ENCODE measurements around the gene FNDC11.

Gene FNDC11

DNA sequence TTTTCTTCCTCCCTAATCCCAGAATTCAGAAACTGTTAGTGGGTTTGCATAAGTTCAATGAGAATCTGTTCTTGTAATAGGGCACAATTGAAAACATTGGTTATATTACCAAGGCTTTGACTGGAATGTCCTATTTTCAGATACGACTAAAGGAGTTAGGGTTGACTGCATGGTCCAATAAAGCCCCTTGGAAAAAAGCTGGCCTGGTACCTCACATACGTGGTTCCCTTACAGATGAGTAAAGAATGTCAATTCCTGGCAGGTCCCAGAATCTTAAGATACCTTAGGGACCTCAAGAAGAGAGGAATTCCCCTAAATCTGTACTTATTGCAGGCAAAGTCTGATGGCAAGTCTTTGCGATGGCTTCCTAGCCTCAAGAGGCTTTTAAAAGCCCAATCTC, 28.8 kb upstream of the FNDC11 start:
- DNase-seq (ENCODE audit: low spot score), result no peak

DNA sequence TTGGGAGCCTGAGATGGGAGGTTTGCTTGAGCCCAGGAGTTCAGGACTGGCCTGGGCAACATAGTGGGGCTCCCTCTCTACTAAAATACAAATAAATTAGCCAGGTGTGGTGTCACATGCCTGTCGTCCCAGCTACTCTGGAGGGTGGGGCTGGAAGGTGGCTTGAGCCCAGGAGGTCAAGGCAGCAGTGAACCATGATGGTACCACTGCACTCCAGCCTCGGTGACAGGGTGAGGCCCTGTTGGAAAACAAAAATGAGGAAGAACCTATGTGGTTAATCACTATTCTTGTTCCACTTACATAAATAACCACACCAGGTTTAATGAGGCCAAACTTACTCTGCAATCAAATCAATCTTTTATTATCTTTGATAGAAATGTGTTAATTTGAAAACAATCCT, 28.0 kb upstream of the FNDC11 start:
- DNase-seq (ENCODE audit: low spot score), result no peak

DNA sequence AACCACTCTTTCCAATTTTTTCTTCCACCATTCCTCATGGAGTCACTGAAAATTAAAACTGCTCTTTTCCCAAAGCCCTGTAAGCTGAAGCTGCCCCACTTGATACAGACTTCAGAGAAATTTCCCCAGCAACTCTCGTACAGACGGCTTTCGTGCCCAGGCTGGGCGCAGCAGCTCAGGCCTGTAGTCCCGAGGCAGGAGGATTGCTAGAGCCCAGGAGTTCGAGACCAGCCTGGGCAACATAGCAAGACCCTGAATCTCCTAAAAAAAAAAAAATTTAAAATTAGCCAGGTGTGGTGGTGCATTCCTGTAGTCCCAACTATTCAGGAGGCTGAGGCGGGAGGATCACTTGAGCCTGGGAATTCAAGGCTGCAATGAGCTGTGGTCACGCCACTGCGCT, 26.8 kb upstream of the FNDC11 start:
- DNase-seq (ENCODE audit: low spot score), result no peak

DNA sequence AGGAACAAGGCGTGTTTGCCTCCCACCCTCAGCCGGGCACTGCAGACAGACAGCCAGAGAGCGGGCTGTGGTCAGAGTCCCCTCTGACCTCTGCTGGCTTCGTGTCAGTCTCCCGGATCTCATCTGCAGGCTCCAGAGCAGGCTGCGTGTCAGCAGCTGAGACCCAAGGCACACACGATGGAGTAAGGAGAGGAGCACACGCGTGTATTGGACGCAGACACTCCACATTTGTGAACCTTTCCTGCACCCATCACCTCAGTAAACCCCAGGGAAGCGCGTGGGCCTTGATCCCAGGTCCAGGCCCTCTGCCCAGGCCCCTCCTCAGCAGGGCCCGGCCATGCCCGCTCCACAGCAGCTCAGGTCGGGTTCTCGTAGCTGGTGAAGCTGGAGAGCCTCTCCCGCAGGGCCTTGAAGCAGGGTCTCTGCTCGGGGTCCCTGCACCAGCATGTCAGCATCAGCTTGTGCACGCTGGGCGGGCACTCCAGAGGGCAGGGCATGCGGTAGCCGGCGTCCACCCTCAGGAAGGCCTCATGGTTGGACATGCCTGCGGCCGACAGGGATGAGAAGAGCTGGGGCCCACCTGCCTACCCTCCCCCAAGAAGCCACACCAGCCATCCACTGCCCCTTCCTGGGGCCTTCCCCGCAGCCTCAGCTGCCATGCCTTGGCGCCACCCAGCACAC, 24.6 kb upstream of the FNDC11 start:
- no peak for DNase-seq (ENCODE audit: low spot score)

DNA sequence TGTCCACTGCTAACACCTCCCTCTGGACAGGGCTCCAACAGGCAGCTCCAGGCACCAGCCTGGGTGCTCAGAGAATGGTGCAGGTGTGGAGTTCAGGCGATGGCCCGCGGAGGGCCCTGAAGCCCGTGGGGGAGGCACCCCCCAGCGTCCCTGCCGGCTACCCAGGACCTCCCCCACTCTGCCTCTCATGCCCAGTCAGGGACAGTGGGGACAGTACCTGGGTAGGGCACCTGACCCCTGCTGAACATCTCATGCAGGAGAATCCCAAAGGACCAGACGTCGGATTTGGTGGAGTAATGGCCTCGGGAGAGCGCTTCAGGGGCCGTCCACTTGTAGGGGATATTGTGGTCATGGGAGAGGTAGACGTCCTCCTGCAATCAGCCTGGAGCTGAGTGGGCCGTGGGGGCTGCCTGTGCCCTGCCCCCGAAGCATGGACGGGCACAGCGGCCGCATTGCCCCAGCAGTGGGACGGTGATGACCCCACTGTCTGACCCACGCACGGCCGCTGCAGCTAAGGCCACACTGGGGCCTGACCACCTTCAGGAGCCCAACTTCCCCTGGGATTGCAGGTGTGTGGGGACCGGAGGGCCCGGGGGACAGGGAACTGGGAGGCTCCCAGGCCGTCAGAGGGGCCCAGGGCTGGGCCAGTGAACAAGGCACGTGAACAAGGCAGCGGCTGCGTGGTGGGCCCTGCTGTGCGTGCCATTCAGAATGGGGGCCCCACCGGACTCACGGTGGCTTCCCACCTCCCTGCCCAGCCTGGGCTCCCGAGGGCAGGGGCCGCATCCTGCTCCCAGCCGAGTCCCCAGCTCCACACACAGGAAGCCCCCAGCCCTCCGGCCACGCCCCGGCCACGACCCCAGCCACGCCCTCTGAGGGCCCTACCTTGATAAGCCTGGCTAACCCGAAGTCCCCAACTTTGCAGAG, 23.8 kb upstream of the FNDC11 start:
- no peak for DNase-seq (ENCODE audit: low spot score)

DNA sequence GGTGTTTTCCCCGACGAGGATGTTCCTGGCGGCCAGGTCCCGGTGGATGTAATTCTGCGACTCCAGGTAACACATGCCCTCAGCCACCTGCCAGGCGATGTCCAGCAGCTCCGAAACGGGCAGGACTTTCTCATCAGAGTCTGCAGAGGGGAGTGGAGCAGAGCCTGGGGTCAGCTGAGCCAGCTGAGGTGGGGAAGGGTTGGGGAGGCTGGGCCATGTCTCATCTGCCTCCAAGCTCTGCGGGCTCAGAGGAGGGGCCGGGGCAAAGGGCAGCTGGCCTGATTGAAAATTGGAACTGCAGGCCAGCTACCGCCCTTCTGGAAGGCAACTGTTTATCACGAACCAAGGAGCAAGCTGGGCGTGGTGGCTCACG, 23.2 kb upstream of the FNDC11 start:
- DNase-seq (ENCODE audit: low spot score), result no peak

DNA sequence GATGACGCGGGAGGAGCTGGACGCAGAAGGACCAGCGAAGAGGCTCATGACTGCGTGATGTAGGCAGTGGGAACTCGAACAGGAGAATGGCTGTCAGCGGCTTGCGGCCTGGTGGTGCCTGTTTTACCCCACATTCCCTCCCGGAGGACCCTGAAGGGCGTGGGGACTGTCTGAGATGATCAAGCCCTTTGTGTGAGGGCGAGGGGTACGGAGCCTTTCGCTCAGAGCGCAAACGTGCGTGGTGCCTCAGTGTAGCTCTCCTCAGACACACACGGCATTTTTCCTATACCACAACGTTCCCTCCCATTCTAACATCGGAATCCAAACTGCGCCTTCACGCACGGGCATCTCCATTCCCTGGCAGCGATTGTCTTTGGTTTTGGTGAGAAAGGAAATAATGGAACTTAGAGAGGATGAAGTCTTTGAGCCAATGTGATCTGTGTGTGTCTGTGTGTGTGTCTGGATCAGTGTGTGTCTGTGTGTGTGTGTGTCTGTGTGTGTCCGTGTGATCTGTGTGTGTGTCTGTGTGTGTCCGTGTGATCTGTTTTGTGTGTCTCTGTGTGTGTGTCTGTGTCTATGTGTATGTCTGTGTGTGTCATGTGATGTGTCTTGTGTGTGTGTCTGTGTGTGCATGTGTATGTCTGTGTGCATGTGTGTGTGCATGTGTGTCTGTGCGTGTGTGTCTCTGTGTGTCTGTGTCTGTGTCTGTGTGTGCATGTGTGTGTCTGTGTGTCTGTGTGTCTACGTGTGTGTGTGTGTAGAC, 22.1 kb upstream of the FNDC11 start:
- no peak for DNase-seq (ENCODE audit: low spot score)

DNA sequence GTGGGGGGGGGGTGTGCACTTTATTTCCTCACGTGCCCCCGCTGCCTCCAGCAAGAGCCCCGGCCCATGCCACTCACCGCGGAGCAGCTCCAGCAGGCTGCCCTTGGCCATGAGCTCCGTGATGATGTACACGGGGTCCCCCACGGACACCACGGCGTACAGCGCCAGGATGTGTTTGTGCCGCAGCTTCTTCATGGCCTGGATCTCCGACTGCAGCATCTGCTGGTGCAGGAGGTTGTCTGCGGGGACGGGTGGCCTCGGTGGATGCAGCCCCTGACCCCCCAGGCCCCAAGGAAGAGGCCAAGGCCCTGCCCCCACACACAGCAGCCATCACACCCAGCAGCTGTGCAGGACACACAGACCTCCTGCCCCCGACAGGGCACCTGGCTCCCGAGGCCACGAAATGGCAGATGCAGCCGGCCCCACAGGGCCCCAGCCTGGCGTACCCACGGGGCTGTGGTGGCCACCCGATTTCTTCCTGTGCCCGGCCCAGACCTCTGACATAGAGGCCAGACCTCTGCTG, 21.4 kb upstream of the FNDC11 start:
- no peak for DNase-seq (ENCODE audit: low spot score)

DNA sequence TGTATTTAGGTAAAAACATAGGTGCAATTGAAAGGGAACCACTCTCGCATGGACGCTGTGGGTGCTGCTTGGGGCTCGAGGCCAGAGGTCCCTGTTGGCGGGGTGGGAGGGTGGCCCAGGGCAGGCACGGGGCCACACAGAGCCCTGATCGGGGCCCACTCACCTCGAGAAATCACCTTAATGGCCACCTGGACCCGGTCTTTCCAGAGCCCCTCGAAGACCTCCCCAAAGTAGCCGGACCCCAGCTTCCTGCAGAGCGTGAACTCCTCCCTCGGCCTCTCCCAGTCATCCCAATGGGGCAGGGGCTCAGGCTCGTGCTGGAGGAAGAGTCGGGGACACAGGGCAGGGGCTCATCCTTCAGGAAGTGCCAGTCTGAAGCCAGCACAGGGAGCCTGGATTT, 20.6 kb upstream of the FNDC11 start:
- DNase-seq (ENCODE audit: low spot score), result no peak

DNA sequence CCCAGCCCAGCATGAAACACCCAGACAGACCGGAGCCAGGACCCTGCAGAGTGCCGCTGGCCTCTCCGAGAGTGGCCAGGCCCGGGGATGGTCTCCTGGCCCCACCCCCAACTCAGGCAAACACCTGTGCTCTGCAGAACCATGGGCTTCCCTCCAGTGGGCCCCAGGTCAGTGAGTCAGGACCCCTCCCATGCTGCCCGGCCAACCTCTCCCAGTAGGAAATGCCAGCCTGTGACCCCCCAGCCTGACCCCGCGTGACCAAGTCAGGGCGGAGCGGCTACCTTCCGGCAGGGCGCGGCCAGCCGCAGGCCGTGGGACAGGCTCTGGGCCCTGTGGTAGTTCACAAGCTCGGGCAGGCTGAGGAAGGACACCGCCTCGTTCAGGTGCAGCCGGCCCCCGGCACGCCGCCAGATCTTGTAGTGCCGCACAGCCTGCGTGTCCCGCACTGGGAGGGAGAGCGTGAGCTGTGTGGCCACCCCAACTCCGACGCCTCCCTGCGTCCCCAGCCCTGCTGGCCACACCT, 20.0 kb upstream of the FNDC11 start:
- DNase-seq (ENCODE audit: low spot score), result no peak

DNA sequence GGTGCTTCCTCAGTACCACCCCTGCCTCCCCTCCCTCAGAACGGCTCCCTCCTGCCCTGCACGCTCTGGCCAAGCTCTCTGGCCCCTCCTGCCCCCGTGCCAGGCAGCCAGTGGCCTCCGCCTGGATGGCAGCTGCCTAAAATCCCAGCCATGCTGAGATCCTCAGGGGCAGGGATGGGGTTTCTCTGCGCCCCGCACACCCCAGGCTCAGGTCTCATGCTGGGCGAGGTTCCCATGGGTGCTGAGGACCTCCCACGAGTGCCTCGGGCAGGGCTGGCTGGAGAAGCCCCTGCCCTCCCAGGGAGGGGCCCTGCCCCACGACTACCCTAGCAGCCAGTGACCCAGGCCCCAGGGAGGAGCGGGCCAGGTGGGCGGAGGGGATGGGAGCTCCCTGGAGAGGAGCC, 19.5 kb upstream of the FNDC11 start:
- no peak for DNase-seq (ENCODE audit: low spot score)

DNA sequence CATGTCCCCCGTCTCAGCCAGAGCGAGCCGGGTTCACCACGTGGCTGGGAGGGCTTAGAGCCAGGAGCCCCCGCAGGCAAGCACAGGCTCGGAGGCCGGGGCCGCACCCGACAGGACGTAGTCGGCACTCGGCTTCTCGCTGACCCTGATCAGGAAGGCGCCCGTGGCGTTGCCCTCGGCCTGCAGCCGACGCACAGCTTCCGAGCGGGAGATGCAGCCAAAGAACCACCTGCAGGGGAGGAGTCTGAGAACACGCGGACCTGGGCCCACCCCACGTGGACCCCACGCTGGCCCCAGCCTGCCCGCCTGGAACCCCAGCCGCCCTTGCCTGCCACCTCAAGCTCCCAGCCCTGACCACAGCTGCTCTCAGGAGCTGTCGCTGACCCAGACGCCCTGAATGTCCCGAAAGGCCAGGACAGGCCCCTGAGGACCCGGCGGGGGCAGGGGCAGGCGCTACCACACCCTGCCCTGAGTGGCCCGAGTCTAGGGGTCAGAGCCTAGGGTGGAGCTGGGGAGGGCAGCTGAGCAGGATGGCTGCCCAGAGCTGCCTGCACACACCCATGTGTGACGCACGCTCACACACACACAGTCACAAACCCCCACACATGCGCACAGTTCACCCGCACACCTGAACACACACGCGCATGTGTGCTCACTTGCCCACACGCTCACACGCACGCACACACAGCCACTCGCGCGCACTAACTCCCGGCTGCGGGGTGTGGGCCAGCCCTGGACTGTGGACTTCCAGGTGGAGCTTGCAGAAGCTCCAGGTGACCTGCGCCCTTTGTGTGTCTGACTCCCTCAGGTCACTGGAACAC, 18.9 kb upstream of the FNDC11 start:
- no peak for DNase-seq (ENCODE audit: low spot score)

DNA sequence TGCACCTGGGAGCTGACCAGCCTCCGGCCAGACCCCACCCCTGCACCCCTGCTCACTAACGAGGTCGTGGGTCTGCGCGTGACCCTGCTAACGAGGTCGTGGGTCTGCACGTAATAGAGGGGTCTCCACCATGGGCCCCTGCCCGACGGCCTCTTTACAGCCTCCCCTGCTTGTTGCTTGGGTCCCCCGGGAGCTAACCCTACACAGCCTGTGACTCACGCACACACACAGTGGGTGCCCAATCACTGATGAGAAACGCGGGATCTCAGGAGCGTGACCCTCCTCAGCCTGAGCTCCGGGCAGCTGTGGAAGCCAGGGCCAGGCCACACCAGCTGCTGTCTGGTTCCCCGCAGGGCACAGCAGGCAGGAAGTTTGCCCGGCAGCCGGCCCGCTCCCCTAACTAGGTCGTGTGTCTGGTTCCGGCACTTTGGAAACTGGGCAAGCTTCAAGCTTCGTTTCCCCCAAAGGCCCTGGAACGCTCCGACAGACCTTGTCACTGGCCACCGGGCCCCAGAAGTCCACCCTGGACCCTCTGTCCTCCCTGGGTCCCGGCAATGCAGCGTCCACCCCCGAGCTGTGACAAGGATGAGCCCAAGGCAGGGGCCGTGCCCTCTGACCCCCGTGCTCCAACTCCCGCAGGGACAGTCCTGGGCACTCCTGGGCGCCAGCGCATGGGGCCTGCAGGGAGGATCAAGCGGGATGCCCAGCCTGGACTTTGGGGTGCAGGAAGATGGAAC, 17.6 kb upstream of the FNDC11 start:
- DNase-seq (ENCODE audit: low spot score), result no peak

DNA sequence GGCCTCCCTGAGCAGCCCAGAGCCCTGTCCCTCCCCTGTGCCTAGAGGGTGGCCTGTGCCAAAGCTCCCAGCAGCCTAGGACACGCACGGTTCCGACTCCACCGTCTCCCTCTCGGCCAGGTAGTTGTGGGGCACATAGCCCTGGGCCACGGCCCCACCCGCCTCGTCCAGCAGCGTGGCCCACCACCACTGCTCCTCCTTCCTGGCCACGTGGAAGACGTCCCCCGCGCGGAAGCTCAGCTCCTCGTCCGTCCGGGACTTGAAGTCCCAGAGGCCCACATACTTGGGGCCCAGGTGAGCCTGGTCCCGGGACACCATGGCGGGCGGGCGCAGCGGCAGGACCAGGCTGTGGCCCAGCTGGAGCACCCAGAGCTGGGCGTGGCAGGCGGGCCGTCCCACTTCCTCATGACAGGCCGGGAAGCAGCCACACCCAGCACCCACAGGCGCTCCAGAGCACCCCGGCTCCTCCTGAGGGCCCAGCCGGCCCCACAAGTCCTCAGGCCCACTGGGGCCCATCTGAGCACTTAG, 16.9 kb upstream of the FNDC11 start, which contains the start of gene PTK6:
PTK6 (minus strand) TSS at position 380 of the 528 bp plus-strand sequence; CDS start at position 318, 62 bp downstream.
- no peak for DNase-seq (ENCODE audit: low spot score)

DNA sequence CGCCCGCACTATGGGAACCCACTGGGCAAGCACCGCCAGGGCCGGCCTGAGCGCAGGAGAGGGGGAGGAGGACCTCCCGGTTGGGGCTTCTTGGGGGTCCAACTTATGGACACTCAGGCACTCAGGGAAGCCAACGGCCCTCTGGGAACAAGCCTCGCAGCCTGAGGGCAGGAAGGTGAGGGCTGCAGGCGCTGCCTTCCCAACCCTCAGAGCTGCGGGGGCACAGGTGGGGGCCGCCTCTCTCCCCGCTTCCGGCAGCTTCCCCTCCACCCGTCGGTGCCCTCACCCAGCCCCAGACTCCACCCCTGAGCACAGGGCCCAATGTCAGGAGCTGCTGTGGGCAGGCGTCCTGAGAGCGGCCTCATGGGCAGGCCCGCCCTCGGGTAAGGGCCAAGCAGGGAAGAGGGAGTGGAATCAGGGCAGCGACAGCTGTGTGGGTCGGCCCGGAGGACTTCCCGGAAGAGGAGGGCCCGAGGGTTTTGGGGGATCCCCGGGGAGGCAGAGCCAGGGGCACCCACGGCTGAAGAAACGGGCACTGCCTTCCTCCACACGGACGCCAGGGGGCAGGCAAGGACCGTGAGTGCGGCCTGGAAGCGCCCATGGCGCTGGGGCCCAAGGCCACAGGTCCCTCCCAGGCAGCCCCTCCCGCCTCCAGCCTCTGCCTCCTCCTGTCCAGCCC, 16.3 kb upstream of the FNDC11 start:
- DNase-seq (ENCODE audit: low spot score), result peak; percentile 94

DNA sequence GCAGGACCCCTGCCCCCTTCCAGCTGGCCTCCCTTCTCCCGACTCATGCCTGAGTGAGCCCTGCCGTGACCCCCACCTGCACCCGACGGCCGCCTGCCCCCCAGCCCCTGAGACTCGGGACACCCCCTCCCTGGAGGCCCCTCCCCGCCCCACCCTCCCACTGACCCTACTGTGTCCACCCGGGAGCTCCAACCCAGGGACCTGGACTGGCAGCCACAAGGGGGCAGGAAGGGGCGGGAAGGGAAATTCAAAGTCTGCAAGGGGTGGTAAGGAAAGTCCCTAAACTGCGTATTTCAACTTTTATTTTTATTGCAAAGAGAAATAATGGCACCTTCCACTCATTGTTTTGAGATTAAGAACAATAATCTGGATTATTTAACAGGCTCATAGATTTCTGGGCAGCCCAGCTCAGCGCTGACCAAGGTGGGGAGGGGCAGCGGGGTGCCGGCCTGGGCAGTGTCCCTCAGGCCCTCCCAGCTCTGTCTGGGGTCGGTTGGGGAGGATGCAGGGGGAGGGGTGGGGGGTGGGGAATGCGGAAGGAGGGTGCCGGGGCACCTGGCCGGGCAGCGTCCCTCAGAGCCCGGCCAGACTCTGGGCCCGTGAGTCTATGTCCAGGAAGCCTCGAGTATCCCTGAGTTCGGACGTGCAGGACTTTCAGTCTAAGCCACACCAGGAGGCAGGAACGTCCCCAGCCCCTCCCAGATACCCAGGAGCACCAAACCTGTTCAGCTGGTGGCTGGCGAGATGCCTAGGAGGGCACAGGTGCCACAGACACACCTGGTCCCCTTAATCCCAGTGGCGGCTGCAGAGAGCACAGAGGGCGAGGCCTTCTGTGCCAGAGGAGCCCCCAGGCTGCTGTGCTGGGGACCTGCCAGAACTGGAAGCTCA, 15.5 kb upstream of the FNDC11 start:
- peak; percentile 38 for DNase-seq (ENCODE audit: low spot score)

DNA sequence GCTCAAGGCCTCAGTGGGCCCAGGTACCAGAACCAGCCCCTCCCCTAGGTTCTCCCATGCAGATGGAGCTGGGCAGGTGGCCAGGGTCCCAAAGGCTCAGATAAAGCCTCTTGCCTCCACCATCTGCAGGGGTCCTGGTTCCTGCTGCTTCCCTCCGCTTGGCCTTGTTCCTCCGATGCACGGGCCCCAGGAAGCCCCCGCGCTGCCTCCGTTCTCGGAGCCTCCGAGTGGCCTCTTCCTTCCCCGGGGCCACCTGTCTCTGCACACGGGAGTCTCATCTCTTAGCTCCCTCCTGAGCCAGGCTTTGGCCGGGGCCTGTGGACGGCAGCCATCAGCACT, 14.9 kb upstream of the FNDC11 start:
- no peak for DNase-seq (ENCODE audit: low spot score)

DNA sequence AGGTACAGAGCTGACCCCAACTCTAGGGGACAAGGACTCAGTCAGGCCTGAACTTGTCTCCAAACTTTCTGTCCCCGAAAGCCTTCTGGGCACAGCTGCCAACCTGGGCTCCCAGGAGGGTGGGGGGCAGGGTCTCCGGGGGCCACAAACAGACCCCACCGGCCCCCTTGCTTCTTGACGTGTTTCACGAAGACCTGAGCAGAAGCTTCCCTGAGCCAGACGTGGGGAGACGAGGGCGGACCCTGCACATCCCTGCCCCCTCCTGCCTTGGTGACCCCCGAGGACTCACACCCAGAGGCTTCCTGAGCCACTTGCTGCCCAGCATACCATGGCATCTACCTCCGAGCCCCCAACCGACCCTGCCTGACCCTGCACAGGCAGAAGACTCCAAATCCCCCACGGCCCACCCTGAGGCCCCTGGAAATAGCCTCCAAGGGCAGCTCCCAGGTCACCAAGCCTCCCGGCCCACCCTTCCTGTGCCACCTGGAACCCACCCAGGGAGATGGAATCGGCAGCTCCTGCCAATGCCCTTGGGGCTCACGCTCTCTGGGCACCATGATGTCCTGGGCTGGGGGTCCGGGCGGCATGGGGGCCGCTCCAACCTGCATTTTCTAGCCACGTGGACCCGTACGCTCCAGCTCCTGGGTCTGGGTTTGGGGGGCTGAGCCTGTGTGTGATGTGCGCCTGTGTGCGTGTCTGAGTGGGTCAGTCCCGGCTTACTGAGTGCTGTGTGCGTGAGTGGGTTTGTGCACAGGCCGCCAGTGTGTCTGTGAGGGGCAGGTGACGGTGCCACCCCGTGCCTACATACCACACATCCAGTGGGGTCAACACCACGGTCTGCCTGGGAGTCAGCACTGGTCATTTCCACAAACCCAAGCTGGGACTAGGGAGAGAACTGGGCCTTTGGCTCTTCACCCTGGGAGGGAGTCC, 14.3 kb upstream of the FNDC11 start:
- DNase-seq (ENCODE audit: low spot score), result no peak
